ENCODE results near the gene ZDHHC19. TPM values are rescaled to one million over a fixed set of nuclear protein-coding genes. Genes with fewer than 3 reads are reported as not detected.
"Not testable (repeated sequence)": the region's sequence is repeated elsewhere in the genome, so short reads cannot be mapped to it uniquely, and the experiment has no call there.

Gene ZDHHC19
- total RNA-seq, 3 donors from 2014 or later: not detected

DNA sequence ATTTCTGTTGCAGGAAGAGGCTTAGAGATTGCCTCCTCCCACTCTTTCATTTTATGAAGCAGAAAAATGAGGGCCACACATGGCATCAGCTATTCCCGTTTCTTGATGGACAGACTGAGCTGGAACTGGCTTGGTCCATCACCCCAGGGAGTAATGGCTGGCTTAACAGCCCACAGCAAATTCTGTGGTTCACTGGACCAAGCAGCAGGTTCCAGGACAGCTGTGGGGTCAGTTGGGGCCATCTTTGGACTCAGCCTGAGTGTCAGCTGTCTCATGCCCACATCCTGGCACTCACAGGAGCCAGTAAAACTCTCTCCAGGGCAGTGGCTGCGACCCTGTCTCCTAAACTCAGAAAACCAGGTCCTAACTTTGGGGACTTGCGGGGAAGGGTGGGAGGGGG lies 36.5 kb downstream of the ZDHHC19 start:
- Histone ChIP-seq H3K4me1 (no peaks in the 10 kb centered on the region), H3K36me3 (no peaks in the 10 kb centered on the region), H3K9me3 (no peaks in the 10 kb centered on the region), H3K27ac (no peak overlapping the region), H3K27me3 (no peaks in the 10 kb centered on the region), H3K4me3 (no peak overlapping the region)
- intact Hi-C loops (cut with DNase I; ENCODE audit: low total_unique reads): loop anchor here (5.0 kb wide), 1 partner anchor 748 kb away; no protein-coding TSS in a partner anchor
- DNase-seq (ENCODE audit: low spot score in 2 of 2): no peak
- TF ChIP-seq POLR2A (IDR thresholded peaks at IDR 0.05) (no peak), POLR2AphosphoS5 (IDR thresholded peaks at IDR 0.05) (no peak)
- TF ChIP-seq, protein P1, sequence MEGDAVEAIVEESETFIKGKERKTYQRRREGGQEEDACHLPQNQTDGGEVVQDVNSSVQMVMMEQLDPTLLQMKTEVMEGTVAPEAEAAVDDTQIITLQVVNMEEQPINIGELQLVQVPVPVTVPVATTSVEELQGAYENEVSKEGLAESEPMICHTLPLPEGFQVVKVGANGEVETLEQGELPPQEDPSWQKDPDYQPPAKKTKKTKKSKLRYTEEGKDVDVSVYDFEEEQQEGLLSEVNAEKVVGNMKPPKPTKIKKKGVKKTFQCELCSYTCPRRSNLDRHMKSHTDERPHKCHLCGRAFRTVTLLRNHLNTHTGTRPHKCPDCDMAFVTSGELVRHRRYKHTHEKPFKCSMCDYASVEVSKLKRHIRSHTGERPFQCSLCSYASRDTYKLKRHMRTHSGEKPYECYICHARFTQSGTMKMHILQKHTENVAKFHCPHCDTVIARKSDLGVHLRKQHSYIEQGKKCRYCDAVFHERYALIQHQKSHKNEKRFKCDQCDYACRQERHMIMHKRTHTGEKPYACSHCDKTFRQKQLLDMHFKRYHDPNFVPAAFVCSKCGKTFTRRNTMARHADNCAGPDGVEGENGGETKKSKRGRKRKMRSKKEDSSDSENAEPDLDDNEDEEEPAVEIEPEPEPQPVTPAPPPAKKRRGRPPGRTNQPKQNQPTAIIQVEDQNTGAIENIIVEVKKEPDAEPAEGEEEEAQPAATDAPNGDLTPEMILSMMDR (IDR thresholded peaks at IDR 0.05): no peak

DNA sequence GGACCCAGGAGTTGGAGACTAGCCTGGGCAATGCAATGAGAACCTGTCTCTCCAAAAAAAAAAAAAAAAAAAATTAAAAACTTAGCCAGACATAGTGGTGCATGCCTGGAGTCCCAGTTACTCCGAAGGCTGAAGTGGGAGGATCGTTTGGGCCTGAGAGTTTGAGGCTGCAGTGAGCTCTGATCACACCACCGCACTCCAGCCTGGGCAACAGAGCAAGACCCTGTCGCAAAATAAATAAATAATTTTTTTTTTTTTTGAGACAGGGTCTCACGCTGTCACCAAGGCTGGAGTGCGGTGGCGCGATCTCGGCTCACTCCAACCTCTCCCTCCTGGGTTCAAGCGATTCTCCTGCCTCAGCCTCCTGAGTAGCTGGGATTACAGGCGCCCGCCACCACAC lies 40.9 kb downstream of the ZDHHC19 start:
- H3K4me3 ChIP-seq; H3K36me3 ChIP-seq; H3K27ac ChIP-seq; H3K27me3 ChIP-seq; H3K4me1 ChIP-seq; intact Hi-C loops (cut with DNase I; ENCODE audit: low total_unique reads); DNase-seq (ENCODE audit: low spot score in 2 of 2); H3K9me3 ChIP-seq: not testable (repeated sequence)

DNA sequence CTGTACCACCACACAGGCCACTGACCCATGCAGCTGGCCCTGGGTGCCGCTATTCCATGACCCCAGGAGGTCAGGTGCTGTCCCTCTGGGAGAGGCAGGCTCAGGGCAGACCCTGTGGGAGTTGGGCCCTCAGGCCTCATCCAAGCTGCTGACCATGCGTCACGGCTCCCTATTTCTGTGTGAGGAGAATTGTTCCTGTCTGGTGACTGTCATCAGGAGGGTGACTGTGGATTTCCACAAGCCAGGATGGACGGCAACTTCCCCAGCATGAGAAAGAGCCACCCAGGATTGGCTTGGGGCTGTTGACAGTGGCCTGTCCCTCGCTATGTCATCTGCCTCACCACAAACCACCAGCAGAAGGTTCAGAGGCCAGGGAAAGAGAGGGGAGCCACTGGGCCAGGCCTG lies 41.4 kb downstream of the ZDHHC19 start:
- Histone ChIP-seq H3K4me1 (no peaks in the 10 kb centered on the region), H3K4me3 (no peak overlapping the region), H3K27ac (no peak overlapping the region), H3K36me3 (no peaks in the 10 kb centered on the region), H3K27me3 (no peaks in the 10 kb centered on the region), H3K9me3 (no peaks in the 10 kb centered on the region)
- TF ChIP-seq POLR2AphosphoS5 (IDR thresholded peaks at IDR 0.05): no peak
- TF ChIP-seq, protein P1 (IDR thresholded peaks at IDR 0.05): no peak
- TF ChIP-seq POLR2A (IDR thresholded peaks at IDR 0.05): no peak
- intact Hi-C loops (cut with DNase I; ENCODE audit: low total_unique reads): no loop called here
- no peak for DNase-seq (ENCODE audit: low spot score in 2 of 2)

DNA sequence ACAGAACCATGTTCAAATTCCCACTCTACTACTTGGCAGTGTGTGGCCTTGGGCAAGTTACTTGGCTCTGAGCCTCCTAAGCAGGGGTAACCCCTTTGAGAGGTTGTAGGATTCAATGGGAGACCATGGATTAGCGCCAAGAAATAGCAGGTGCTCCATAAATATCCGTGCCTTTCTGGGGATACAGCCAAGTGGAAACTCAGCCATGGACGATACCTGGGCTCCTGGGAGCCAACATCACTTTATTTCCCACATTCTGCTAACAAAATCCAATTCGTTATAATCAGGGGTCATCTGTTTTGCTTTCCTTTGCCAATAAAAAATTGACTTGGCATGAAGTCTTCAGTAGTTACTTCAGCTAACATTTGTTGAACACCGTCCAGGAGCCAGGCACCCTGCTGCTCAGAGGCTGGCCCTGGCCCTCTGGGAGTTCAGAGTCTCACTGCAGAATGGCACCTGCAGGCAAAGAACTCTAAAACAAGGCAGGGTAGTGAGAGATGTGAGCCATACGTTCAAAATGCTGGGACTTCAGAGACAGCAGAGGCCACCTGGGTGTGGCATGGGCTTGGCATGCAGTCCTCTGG lies 42.3 kb downstream of the ZDHHC19 start:
- no peaks in the 10 kb centered on the region for H3K36me3 ChIP-seq
- H3K4me3 ChIP-seq: no peak overlapping the region
- no peaks in the 10 kb centered on the region for H3K4me1 ChIP-seq
- no peak overlapping the region for H3K27ac ChIP-seq
- no peak for DNase-seq (ENCODE audit: low spot score in 2 of 2)
- no peaks in the 10 kb centered on the region for H3K9me3 ChIP-seq
- H3K27me3 ChIP-seq: no peaks in the 10 kb centered on the region
- intact Hi-C loops (cut with DNase I; ENCODE audit: low total_unique reads): no loop called here
- TF ChIP-seq POLR2A (IDR thresholded peaks at IDR 0.05) (no peak), POLR2AphosphoS5 (IDR thresholded peaks at IDR 0.05) (no peak)
- TF ChIP-seq, protein P1 (IDR thresholded peaks at IDR 0.05): no peak

DNA sequence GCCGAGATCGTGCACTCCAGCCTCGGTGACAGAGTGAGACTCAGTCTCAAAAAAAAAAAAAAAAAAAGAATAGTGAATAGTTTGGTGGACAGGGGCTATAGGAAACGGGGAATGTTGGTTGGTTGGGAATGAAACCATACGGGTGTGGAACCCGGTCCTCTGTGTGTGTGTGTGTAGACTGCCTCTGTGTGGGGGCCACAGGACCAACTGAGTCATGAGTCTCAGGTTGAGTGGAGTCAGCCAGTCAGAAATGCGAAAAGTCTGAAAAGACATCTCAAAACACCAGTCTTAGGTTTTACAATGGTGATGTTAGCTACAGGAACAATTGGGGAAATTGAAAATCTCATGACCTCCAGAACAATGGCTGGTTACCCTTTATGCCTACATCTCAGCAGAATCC lies 44.5 kb downstream of the ZDHHC19 start:
- no peaks in the 10 kb centered on the region for H3K4me1 ChIP-seq
- DNase-seq (ENCODE audit: low spot score in 2 of 2): no peak
- no peak overlapping the region for H3K4me3 ChIP-seq
- H3K27me3 ChIP-seq: no peaks in the 10 kb centered on the region
- H3K36me3 ChIP-seq: no peaks in the 10 kb centered on the region
- H3K27ac ChIP-seq: no peak overlapping the region
- no peaks in the 10 kb centered on the region for H3K9me3 ChIP-seq
- intact Hi-C loops (cut with DNase I; ENCODE audit: low total_unique reads): no loop called here
- TF ChIP-seq, protein P1 (IDR thresholded peaks at IDR 0.05): no peak

DNA sequence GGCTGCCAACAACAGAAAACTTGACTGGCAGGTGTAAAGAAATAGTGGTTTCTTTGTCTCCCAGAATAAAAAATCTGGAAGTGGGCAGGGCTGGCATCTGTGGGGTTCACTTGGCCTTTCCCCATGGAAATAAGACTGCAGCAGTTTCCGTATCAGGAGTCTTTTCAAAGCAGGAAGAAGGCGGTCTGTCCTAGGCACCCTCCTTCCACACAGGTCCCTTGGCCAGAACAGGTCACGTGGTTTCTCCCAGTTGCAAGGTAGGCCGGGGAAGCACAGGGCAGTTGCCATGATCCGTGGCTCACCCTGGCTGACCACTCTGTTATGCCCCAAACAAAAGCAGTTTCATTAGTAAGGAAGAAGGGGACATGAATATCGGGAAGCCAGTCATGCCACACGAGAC lies 45.4 kb downstream of the ZDHHC19 start:
- Histone ChIP-seq H3K4me1 (no peaks in the 10 kb centered on the region), H3K27me3 (no peaks in the 10 kb centered on the region), H3K9me3 (no peaks in the 10 kb centered on the region), H3K36me3 (no peaks in the 10 kb centered on the region), H3K27ac (no peak overlapping the region), H3K4me3 (no peak overlapping the region)
- intact Hi-C loops (cut with DNase I; ENCODE audit: low total_unique reads): no loop called here
- DNase-seq (ENCODE audit: low spot score in 2 of 2): no peak
- TF ChIP-seq, protein P1 (IDR thresholded peaks at IDR 0.05): no peak
- no peak for TF ChIP-seq POLR2A (IDR thresholded peaks at IDR 0.05)
- TF ChIP-seq POLR2AphosphoS5 (IDR thresholded peaks at IDR 0.05): no peak

DNA sequence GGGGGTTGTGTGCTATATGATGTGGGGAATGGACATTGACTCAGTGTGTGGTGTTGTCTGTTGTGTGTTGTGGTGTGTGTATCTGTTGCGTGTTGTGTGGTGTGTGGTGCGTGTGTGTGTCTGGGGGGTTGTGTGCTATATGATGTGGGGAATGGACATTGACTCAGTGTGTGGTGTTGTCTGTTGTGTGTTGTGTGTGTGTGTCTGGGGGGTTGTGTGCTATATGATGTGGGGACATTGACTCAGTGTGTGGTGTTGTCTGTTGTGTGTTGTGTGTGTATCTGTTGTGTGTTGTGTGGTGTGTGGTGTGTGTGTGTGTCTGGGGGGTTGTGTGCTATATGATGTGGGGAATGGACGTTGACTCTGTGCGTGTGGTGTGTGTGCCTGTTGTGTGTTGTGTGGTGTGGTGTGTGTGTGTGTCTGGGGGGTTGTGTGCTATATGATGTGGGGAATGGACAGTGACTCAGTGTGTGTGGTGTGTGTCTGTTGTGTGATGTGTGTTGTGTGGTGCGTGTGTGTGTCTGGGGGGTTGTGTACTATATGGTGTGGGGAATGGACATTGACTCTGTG lies 46.1 kb downstream of the ZDHHC19 start:
- H3K4me1 ChIP-seq; H3K27me3 ChIP-seq; H3K36me3 ChIP-seq; H3K4me3 ChIP-seq; intact Hi-C loops (cut with DNase I; ENCODE audit: low total_unique reads); H3K9me3 ChIP-seq; DNase-seq (ENCODE audit: low spot score in 2 of 2); H3K27ac ChIP-seq: not testable (repeated sequence)
